BE2C (cell line): Measurements from ENCODE around the gene C16orf95.
A peak's percentile ranks its signal among the peaks of the same experiment; 100 is the strongest.

Experiments
- DNase-seq: peaks from one replicate; pipeline ENCODE4 v3.0.0-alpha.2; 2020
- H3K27me3 ChIP-seq: fragments of 250-450 bp; sonication (Bioruptor Pico); 2 replicates; pipeline ENCODE4 v1.5.1; 2020; ENCODE audit warnings: mild to moderate bottlenecking
- H3K36me3 ChIP-seq: fragments of 250-450 bp; sonication (Bioruptor Pico); 2 replicates; pipeline ENCODE4 v1.5.1; 2020; ENCODE audit warnings: mild to moderate bottlenecking
- H3K4me1 ChIP-seq: fragments of 250-450 bp; sonication (Bioruptor Pico); 2 replicates; pipeline ENCODE4 v1.5.1; 2020
- H3K4me3 ChIP-seq: 2 replicates; pipeline ENCODE4 v1.5.1; 2011; ENCODE audit warnings: low read depth, low read length
- H3K9me3 ChIP-seq: fragments of 250-450 bp; sonication (Bioruptor Pico); 2 replicates; pipeline ENCODE4 v1.5.1; 2020
- CTCF ChIP-seq: IDR thresholded peaks from 2 replicates; pipeline ENCODE4 v1.5.1; 2012; ENCODE audit warnings: mild to moderate bottlenecking, low read depth, low read length

The C16orf95 gene

GRCh38 chr16:87278191-87279093 is 38.8 kb downstream of the C16orf95 start:
- peaks cover 28% of the 10 kb centered on the region for H3K27me3 ChIP-seq
- no peaks in the 10 kb centered on the region for H3K4me1 ChIP-seq
- H3K9me3 ChIP-seq, result no peaks in the 10 kb centered on the region
- H3K4me3 ChIP-seq, result no peak overlapping the region
- H3K36me3 ChIP-seq, result no peaks in the 10 kb centered on the region
- TF ChIP-seq CTCF, result peak; percentile 86
- DNase-seq, result peak; percentile 74

- Histone ChIP-seq H3K4me1 (no peaks in the 10 kb centered on the region), H3K27me3 (peaks cover 27% of the 10 kb centered on the region), H3K4me3 (no peak overlapping the region), H3K9me3 (no peaks in the 10 kb centered on the region), H3K36me3 (no peaks in the 10 kb centered on the region)
- no peak for DNase-seq
- TF ChIP-seq CTCF, result no peak
These were observed 40.3 kb downstream of the C16orf95 start for GRCh38 chr16:87276924-87277323.

- Histone ChIP-seq H3K36me3 (no peaks in the 10 kb centered on the region), H3K9me3 (no peaks in the 10 kb centered on the region), H3K27me3 (peaks cover 24% of the 10 kb centered on the region), H3K4me3 (no peak overlapping the region), H3K4me1 (no peaks in the 10 kb centered on the region)
- no peak for TF ChIP-seq CTCF
- DNase-seq, result no peak
These were observed 41.0 kb downstream of the C16orf95 start for GRCh38 chr16:87276091-87276701.

GRCh38 chr16:87274794-87275193 is 42.4 kb downstream of the C16orf95 start:
- H3K9me3 ChIP-seq, result no peaks in the 10 kb centered on the region
- no peak for TF ChIP-seq CTCF

GRCh38 chr16:87273471-87274030 is 43.6 kb downstream of the C16orf95 start:
- no peak for TF ChIP-seq CTCF
- no peak for DNase-seq
- Histone ChIP-seq H3K4me1 (no peaks in the 10 kb centered on the region), H3K9me3 (no peaks in the 10 kb centered on the region), H3K4me3 (no peak overlapping the region), H3K27me3 (peaks cover 4% of the 10 kb centered on the region), H3K36me3 (no peaks in the 10 kb centered on the region)

More at GRCh38 chr16:87274794-87275193, 42.4 kb downstream of the C16orf95 start:
- no peak for DNase-seq
- Histone ChIP-seq H3K4me3 (no peak overlapping the region), H3K27me3 (peaks cover 11% of the 10 kb centered on the region), H3K36me3 (no peaks in the 10 kb centered on the region), H3K4me1 (no peaks in the 10 kb centered on the region)
